ENCODE results near the gene NBEA. TPM values are rescaled to one million over a fixed set of nuclear protein-coding genes. Genes with fewer than 3 reads are reported as not detected.
A peak's percentile ranks its signal among the peaks of the same experiment; 100 is the strongest.

The NBEA gene
- total RNA-seq, 1 donor from 2014 or later: 6.6 TPM

DNA sequence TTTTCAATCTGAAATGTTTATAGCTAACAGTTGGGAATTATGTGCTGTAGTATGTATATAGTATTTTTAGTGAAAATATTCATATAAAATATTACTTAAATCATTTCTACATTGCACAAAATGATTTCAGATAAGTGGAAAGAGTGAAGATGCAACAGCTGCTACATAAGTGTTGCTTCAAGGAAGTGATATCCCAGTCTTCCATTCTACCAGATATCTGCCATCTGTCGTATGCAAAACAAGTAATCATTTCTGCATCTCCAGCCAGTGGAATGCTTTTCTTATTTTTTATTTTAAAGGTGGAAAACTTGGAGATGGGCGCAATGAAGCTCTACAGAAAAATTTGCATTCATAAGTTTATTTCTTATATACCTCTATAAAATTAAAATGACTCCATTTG lies 687.0 kb downstream of the NBEA start:
- no peaks in the 10 kb centered on the region for H3K4me1 ChIP-seq
- DNase-seq: no peak
- no peak overlapping the region for H3K27ac ChIP-seq
- ATAC-seq: no peak
- no peak for TF ChIP-seq CTCF (IDR thresholded peaks at IDR 0.05)
- H3K36me3 ChIP-seq: no peaks in the 10 kb centered on the region
- H3K9me3 ChIP-seq: no peaks in the 10 kb centered on the region
- intact Hi-C loops (cut with DNase I): no loop called here
- H3K27me3 ChIP-seq (ENCODE audit: low read depth): no peaks in the 10 kb centered on the region
- H3K4me3 ChIP-seq: no peak overlapping the region

GRCh38 chr13:35630551-35631275 lies 688.6 kb downstream of the NBEA start:
- no peaks in the 10 kb centered on the region for H3K4me1 ChIP-seq
- no peaks in the 10 kb centered on the region for H3K36me3 ChIP-seq
- intact Hi-C loops (cut with DNase I): no loop called here
- ATAC-seq (peak; percentile 77 to 85), DNase-seq (no peak)
- TF ChIP-seq CTCF (IDR thresholded peaks at IDR 0.05): peak; percentile 65
- H3K27me3 ChIP-seq (ENCODE audit: low read depth): no peaks in the 10 kb centered on the region
- H3K4me3 ChIP-seq: no peak overlapping the region
- H3K27ac ChIP-seq: no peak overlapping the region
- H3K9me3 ChIP-seq: no peaks in the 10 kb centered on the region

DNA sequence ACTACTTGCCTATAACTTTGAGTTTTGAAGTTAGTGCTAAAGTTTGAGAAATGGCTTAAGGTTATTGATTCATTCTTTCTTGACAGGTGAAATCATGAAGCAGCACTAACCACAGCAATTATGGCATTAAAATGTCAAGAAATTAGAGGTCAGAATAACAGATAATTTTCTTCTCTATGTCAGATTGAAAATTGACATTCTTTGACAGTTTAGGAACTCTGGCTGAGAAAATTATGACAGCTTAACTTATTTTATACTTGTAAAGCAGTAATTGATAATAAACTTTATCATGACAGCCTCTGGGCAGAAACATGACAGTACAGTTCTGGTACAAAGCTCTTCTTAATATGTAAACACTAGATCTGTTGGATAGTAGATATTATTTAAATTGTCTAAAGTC lies 689.6 kb downstream of the NBEA start:
- Histone ChIP-seq H3K27ac (no peak overlapping the region), H3K4me1 (no peaks in the 10 kb centered on the region), H3K27me3 (ENCODE audit: low read depth) (no peaks in the 10 kb centered on the region), H3K36me3 (no peaks in the 10 kb centered on the region), H3K4me3 (no peak overlapping the region), H3K9me3 (no peaks in the 10 kb centered on the region)
- intact Hi-C loops (cut with DNase I): no loop called here
- ATAC-seq (no peak), DNase-seq (no peak)
- TF ChIP-seq CTCF (IDR thresholded peaks at IDR 0.05): no peak

GRCh38 chr13:35643625-35644024 lies 701.6 kb downstream of the NBEA start:
- intact Hi-C loops (cut with DNase I): no loop called here
- Histone ChIP-seq H3K27ac (no peak overlapping the region), H3K36me3 (no peaks in the 10 kb centered on the region), H3K27me3 (ENCODE audit: low read depth) (no peaks in the 10 kb centered on the region), H3K9me3 (no peaks in the 10 kb centered on the region), H3K4me1 (no peaks in the 10 kb centered on the region), H3K4me3 (no peak overlapping the region)
- TF ChIP-seq CTCF (IDR thresholded peaks at IDR 0.05): no peak
- ATAC-seq (no peak), DNase-seq (no peak)

DNA sequence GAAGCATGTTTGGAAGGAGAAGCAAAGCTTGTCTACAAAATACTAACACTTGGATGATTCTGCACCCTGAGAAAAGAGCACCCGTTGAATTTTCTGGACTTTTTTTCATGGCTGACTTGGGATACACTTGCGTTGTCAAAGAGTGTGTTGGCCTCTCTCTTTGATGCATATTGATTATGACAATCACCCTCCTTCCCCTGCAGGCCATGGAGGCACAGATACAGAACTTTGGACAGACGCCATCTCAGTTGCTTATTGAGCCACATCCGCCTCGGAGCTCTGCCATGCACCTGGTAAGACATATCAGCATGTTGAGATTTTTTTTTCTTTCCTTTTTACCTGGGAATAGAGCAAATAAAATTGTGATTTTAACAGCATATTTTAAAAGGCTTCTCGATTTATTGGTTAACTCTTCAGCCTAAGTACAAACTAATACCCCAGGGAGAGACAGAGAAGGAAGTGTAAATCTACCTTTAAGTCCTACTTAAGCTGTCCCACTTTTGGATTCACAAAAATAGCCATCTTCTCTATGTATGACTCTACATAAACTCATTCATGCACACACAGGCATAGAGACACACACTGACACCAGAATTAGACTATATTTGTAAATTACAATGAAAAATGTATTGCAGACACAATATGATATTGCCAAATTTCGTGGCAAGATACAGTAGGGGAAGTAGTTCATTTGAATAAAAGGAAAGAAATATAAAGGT lies 704.1 kb downstream of the NBEA start:
- no peaks in the 10 kb centered on the region for H3K27me3 ChIP-seq (ENCODE audit: low read depth)
- H3K27ac ChIP-seq: no peak overlapping the region
- ATAC-seq: no peak
- DNase-seq: no peak
- TF ChIP-seq CTCF (IDR thresholded peaks at IDR 0.05): no peak
- H3K36me3 ChIP-seq: no peaks in the 10 kb centered on the region
- H3K9me3 ChIP-seq: no peaks in the 10 kb centered on the region
- H3K4me3 ChIP-seq: no peak overlapping the region
- intact Hi-C loops (cut with DNase I): no loop called here
- H3K4me1 ChIP-seq: no peaks in the 10 kb centered on the region
